GM12873 (cell line): ENCODE results near the gene PCDHGA8.
A peak's percentile ranks its signal among the peaks of the same experiment; 100 is the strongest.

ENCODE experiments used
- CTCF ChIP-seq: IDR thresholded peaks from 2 replicates; pipeline ENCODE4 v1.5.1; 2012; ENCODE audit warnings: low read depth, mild to moderate bottlenecking, moderate library complexity, low read length, control low read depth; ENCODE audit not compliant: insufficient read depth; ENCODE audit errors: missing control alignments

The PCDHGA8 gene

DNA sequence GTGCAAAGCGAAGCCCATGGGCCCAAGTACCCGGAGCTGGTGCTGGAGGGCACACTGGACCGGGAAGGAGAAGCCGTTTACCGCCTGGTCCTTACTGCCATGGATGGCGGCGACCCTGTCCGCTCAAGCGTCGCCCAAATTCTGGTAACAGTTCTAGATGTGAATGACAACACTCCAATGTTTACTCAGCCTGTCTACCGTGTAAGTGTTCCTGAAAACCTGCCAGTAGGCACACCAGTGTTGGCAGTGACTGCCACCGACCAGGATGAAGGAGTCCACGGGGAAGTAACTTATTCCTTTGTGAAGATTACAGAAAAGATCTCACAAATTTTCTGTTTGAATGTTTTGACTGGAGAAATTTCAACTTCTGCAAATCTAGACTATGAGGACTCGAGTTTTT is 17.8 kb upstream of the PCDHGA8 start:
- TF ChIP-seq CTCF: no peak

- TF ChIP-seq CTCF: peak; percentile 15
Measured at GRCh38 chr5:141375444-141376155, 16.8 kb upstream of the PCDHGA8 start.

GRCh38 chr5:141382469-141383294 is 9.8 kb upstream of the PCDHGA8 start, which contains the start of gene PCDHGA7:
Gene PCDHGA7 (plus strand): TSS chr5:141382742. CDS start chr5:141382900, 158 bp downstream.
- TF ChIP-seq CTCF: no peak

- no peak for TF ChIP-seq CTCF
Measured at GRCh38 chr5:141383345-141383744, 9.1 kb upstream of the PCDHGA8 start.

- no peak for TF ChIP-seq CTCF
Measured at GRCh38 chr5:141384471-141385267, 7.8 kb upstream of the PCDHGA8 start.

- peak; percentile 25 for TF ChIP-seq CTCF
Measured at GRCh38 chr5:141387557-141388311, 4.7 kb upstream of the PCDHGA8 start, which contains the start of gene PCDHGB4. Gene PCDHGB4 (plus strand): TSS chr5:141387698. CDS start chr5:141387885, 187 bp downstream.
